Measurements from ENCODE around the gene GPR107.
A peak's percentile ranks its signal among the peaks of the same experiment; 100 is the strongest.

DNA sequence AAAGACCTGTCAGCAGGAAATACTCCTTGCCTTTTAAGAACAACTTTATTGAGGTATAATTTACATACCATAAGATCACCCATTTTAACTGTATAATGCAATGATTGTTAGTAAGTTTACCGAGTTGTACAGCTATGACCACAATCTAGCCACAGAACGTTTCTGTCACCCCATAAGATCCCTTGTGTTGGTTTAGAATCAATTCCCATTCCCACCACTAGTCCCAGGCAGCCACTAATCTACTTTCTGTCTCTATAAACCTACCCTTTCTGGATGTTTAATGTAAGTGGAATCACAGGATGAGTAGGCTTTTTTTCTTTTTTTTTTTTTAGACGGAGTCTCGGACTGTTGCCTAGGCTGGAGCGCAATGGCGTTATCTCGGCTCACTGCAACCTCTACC, 4.4 kb downstream of the GPR107 start:
- TF ChIP-seq, protein P1, sequence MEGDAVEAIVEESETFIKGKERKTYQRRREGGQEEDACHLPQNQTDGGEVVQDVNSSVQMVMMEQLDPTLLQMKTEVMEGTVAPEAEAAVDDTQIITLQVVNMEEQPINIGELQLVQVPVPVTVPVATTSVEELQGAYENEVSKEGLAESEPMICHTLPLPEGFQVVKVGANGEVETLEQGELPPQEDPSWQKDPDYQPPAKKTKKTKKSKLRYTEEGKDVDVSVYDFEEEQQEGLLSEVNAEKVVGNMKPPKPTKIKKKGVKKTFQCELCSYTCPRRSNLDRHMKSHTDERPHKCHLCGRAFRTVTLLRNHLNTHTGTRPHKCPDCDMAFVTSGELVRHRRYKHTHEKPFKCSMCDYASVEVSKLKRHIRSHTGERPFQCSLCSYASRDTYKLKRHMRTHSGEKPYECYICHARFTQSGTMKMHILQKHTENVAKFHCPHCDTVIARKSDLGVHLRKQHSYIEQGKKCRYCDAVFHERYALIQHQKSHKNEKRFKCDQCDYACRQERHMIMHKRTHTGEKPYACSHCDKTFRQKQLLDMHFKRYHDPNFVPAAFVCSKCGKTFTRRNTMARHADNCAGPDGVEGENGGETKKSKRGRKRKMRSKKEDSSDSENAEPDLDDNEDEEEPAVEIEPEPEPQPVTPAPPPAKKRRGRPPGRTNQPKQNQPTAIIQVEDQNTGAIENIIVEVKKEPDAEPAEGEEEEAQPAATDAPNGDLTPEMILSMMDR (IDR thresholded peaks at IDR 0.05) = peak in 1 of 2 donors; percentile 22
- no peak for TF ChIP-seq POLR2A (IDR thresholded peaks at IDR 0.05)
- TF ChIP-seq POLR2AphosphoS5 (IDR thresholded peaks at IDR 0.05) = no peak

Data from suprapubic skin (tissue), 4 donors.